ENCODE data around the gene CFAP61. TPM values are rescaled to one million over a fixed set of nuclear protein-coding genes. Genes with fewer than 3 reads are reported as not detected.
"Not testable (repeated sequence)": the region's sequence is repeated elsewhere in the genome, so short reads cannot be mapped to it uniquely, and the experiment has no call there.

CFAP61 gene
- total RNA-seq, 1 experiment from 2014 or later = 1.3 TPM

- DNase-seq (ENCODE audit: low read depth) = no peak
Measured at GRCh38 chr20:20089018-20089417, 36.7 kb downstream of the CFAP61 start.

DNA sequence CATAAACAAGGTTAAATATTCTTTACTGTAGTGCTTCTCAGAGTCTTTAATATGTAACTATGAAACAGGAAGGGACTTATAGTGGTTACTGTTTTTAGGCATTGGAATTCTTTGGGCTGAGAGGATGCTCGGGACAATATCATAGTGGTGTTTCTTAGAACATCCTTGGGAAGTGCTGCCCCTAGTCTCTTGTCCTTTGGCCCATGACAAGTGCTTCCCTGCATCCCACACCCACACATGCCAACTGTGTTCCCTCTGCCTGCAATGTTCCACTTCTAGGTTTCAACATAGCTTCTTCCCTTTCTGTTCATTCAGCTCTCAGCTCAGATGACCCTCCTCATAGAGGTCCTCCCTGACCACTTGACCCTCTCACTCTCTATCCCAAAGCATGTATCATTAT lies 37.6 kb downstream of the CFAP61 start:
- DNase-seq (ENCODE audit: low read depth) = no peak

DNA sequence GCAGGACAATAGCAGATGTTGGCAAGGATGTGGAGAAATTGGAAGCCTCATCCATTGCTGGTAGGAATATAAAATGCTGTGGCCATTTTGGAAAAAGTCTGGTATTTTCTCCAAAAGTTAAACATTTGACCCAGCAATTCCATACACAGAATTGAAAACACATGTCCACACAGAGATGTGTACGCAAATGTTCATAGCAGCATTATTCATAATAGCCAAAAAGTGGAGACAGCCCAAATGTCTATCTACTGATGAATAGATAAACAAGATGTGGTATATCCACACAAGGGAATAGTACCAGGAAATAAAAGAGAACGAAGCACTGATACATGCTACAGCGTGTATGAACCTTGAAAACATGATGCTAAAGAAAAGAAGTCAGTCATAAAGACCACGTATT lies 40.5 kb downstream of the CFAP61 start:
- no peak for DNase-seq (ENCODE audit: low read depth)

GRCh38 chr20:20094410-20094809 lies 42.1 kb downstream of the CFAP61 start:
- DNase-seq (ENCODE audit: low read depth) = no peak

- DNase-seq (ENCODE audit: low read depth) = no peak
Measured at GRCh38 chr20:20095114-20095872, 43.0 kb downstream of the CFAP61 start.

GRCh38 chr20:20096421-20096820 lies 44.1 kb downstream of the CFAP61 start:
- no peak for DNase-seq (ENCODE audit: low read depth)

GRCh38 chr20:20100881-20101280 lies 48.5 kb downstream of the CFAP61 start:
- DNase-seq (ENCODE audit: low read depth) = no peak

DNA sequence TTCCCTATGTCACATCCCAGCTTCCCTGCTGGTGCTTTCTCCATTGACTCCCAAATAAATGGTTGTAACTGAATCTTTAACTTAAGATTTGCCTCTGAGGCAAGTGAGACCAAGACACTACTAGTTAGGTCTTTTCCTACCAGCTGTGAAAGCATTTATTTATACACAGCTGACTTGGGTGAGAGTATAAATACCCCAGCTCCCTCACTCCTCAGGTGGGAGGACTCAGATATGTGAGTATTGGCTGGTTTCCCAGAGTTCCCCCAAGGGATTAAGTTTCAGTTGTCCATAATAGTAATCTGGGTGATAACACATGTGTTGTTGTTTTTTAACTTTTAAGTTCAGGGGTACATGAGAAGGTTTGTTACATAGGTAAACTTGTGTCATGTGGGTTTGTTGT lies 49.8 kb downstream of the CFAP61 start:
- DNase-seq (ENCODE audit: low read depth) = no peak

GRCh38 chr20:20102716-20103258 lies 50.5 kb downstream of the CFAP61 start:
- DNase-seq (ENCODE audit: low read depth) = no peak

GRCh38 chr20:20103486-20103885 lies 51.2 kb downstream of the CFAP61 start:
- no peak for DNase-seq (ENCODE audit: low read depth)

GRCh38 chr20:20123187-20123586 lies 70.9 kb downstream of the CFAP61 start:
- not testable (repeated sequence) for DNase-seq (ENCODE audit: low read depth)

DNA sequence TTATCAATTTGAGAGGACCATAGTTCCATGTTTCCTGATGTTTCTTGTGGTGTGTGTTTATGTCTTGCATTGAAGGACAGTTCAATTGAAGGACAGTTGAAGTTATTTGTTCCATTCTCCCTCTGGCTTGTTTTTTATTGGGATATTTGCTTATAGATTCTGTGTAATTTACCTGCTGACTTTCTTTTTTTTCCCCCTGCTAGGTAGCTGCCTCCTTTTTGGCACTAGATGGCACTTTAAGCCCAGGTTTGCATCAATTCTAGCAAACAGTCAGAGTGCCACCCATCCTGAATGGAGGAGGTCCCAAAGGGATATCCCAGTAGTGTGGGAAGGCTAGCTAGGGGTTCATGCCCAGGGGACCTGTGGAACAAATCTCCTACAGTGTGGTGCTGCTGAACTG lies 78.1 kb downstream of the CFAP61 start:
- peak; percentile 47 for DNase-seq (ENCODE audit: low read depth)

DNA sequence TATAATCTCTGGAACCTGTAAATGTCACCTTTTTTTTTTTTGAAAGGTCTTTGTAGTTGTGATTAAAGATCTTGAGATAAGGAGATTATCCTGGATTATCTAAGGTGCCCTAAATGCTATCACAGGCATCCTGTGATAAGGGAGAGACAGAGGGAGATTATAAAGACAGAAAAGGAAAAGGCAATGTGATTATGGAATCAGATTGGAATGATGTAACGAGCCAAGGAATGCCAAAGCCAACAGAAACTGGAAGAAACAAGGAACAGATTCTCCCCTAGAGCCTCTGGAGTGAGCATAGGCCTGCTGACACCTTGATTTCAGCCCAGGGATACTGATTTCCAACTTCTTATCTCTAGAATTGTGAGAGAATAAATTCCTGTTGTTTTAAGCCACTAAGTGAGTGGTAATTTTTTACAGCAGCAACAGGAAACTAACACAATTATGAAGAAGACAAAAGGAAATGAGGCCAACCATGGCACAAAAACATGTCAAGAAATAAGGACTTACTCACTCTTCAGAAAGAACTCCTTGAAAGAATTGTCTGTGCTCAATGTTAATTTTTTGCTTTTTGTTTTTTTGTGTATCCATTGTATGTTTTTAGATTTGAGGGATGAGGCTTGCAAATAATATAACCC lies 82.7 kb downstream of the CFAP61 start:
- DNase-seq (ENCODE audit: low read depth) = no peak

DNA sequence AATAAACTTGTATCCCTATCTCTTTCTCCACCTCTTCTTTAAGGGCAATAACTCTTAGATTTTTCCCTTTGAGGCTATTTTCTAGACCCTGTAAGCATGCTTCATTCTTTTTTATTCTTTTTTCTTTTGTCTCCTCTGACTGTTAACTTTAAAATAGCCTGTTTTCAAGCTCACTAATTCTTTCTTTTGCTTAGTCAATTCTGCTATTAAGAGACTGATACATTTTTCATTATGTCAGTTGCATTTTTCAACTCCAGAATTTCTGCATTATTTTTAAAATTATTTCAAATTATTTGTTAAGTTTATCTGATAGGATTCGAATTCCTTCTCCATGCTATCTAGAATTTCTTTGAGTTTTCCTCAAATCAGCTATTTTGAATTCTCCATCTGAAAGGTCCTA lies 84.0 kb downstream of the CFAP61 start:
- no peak for DNase-seq (ENCODE audit: low read depth)

- no peak for DNase-seq (ENCODE audit: low read depth)
Measured at GRCh38 chr20:20137851-20138250, 85.5 kb downstream of the CFAP61 start.

DNA sequence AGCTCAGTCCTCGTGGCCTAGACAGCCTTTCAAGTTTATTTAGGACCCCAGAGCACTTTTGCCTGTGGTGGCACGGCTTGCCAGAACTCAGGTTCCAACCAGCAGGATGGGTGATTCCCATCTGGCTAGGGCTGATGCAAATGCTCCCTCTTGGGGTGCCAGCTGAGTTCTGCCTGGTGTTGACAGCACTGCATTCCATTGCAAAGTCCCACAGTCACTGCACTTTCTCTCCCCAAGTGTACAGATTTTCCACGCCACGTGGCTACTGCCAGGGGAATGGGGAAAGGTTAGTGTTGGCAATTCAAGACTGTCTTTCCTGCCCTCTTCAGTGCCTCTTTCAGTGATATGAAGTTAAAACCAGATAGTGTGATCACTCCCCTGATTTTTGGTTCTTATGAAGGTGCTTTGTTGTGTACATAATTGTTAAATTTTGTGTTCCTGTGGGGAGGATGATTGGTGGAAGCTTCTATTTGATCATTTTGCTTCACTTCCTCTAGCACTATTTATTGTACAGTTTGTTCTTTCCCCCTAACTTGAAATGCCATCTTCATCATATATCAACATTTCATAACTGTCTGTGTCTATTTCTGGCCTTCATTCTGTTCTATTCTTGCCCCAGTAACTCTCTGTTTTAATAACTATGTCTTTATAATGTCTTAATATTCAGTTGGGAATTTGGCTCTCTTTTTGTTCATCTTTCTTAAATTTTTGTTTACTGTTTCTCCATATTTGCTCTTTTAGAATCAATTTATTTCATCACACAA lies 86.2 kb downstream of the CFAP61 start:
- no peak for DNase-seq (ENCODE audit: low read depth)

DNA sequence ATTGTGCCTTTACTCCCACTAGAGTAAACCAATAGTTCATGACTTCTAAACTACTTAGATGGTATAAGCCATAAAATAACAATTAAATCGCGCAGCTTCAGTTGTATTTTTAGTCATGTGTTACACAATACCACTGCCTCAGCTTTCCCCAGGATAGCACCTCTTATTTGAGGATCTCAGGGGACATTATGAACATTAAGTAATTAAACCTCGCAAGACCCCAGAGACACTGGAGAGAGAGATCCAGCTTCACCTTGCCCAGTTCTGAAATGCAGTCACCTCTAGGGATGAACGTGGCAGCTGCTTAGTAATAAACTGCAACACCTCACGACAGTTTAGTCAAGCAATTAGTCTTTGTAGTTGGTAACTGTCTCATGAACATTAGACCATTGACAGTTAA lies 87.1 kb downstream of the CFAP61 start:
- DNase-seq (ENCODE audit: low read depth) = no peak

GRCh38 chr20:20143165-20143564 lies 90.8 kb downstream of the CFAP61 start:
- no peak for DNase-seq (ENCODE audit: low read depth)

- DNase-seq (ENCODE audit: low read depth) = no peak
Measured at GRCh38 chr20:20143646-20144045, 91.3 kb downstream of the CFAP61 start.

DNA sequence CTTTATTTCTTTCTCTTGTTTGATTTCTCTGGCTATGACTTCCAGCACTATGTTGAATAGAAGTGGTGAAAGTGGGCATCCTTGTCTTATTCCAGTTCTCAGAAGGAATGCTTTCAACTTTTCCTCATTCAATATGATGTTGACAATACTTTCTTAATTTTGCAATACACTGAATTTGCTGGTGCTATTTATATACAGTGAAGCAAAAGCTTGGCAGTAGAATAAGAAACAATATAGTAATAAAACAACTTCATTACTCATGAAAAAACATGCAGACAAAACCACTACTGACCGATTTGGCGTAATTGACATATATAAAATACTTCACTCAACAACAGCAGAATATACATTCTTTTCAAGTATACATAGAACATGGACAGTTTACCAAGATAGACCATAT lies 96.4 kb downstream of the CFAP61 start:
- no peak for DNase-seq (ENCODE audit: low read depth)

DNA sequence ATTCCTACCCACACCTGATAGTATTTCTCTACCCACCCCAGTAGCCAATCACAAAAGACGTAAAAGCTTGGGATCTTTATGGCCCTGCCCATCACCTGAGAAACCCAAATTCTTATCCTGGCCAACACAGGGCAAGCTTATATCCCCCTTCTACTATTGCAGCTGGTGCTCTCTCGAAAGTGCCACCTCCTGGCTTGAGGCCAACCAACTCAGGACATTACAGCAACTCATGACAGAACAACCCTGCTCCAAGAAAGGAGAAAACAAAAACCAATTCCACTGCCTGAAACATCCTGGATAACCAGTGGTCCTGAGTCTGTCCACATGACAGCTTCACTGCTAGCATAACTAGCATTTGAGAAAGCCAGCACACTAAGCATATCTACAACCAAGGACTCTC lies 97.9 kb downstream of the CFAP61 start:
- no peak for DNase-seq (ENCODE audit: low read depth)

DNA sequence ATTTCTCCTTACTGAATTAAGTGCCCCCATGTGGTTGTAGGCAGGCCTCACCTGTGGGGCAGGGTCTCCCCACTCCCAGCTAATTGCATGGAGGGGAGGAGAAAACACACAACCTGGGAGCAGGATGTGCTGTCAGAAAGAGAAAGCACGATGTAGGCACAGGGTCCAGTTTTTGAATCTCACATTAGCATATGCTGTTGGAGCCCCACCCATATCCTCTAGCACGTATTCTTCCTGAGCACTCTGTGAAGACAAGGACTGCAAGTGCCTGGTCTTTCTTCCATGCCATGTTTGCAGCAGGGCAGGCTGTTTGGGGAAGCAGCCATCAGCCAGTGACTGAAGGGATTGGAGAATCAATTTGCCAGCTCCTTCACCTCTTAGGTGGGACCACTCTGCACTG lies 108.2 kb downstream of the CFAP61 start:
- no peak for DNase-seq (ENCODE audit: low read depth)

- no peak for DNase-seq (ENCODE audit: low read depth)
Measured at GRCh38 chr20:20161611-20162010, 109.3 kb downstream of the CFAP61 start.
